T-cell (primary cell): ENCODE data around the gene ZNF678. TPM values are rescaled to one million over a fixed set of nuclear protein-coding genes. Genes with fewer than 3 reads are reported as not detected.

Experiments used
- ATAC-seq, 4 experiments: fragments of 200-7000 bp in 3 of 4; fragments of 150-1000 bp in 1 of 4; cut with Tn5 transposase; replicated peaks in 1 of 4; 1 replicate in 3 of 4; 2 replicates in 1 of 4; pipeline ENCODE4 v1.10.0; 2021; ENCODE audit warnings: moderate library complexity in 3 of 4, mild to moderate bottlenecking in 2 of 4, moderate number of reproducible peaks in 1 of 4
- CTCF ChIA-PET, 2 donors: fragments of 300-600 bp; sonication (Branson Sonifier 250); formaldehyde crosslinking; loops; one replicate each; lab custom pipeline; 2022; ENCODE audit warnings: antibody characterized with exemption in 2 of 2; lab: Charles Lee
- POLR2A ChIA-PET, 2 donors: fragments of 300-600 bp; sonication (Branson Sonifier 250); formaldehyde crosslinking; loops; one replicate each; lab custom pipeline; 2022; ENCODE audit warnings: antibody characterized with exemption in 2 of 2; lab: Charles Lee
- DNase-seq, 35 experiments: peaks; one replicate each; pipeline versions ENCODE4 v3.0.0 to v3.0.0-alpha.2; 2013 to 2023
- H3K27ac ChIP-seq: one replicate; pipeline ENCODE4 v1.5.1; 2013; ENCODE audit warnings: low read length
- H3K27me3 ChIP-seq, 2 experiments: replicated peaks in 1 of 2; 1 replicate in 1 of 2; 2 replicates in 1 of 2; pipeline versions ENCODE4 v1.6.1 to v1.7.0; 2013; ENCODE audit warnings: low read length in 1 of 2, mixed read lengths in 1 of 2; ENCODE audit not compliant: control insufficient read depth in 2 of 2, insufficient read depth in 2 of 2; ENCODE audit errors: extremely low read depth in 1 of 2
- H3K36me3 ChIP-seq, 2 donors: 1 replicate in 1 of 2; 2 replicates in 1 of 2; pipeline versions ENCODE4 v1.6.1 to v1.7.0; 2013; ENCODE audit warnings: low read length in 1 of 2; ENCODE audit not compliant: control insufficient read depth in 2 of 2, insufficient read depth in 1 of 2; ENCODE audit errors: extremely low read depth in 1 of 2
- H3K4me1 ChIP-seq, 2 experiments: 1 replicate in 1 of 2; 2 replicates in 1 of 2; pipeline versions ENCODE4 v1.6.1 to v1.7.0; 2013; ENCODE audit warnings: low read length in 2 of 2, mixed read lengths in 1 of 2; ENCODE audit not compliant: insufficient read depth in 2 of 2, control insufficient read depth in 1 of 2; ENCODE audit errors: extremely low read depth in 1 of 2
- H3K4me3 ChIP-seq, 2 donors: 1 replicate in 1 of 2; 2 replicates in 1 of 2; pipeline versions ENCODE4 v1.5.1 to v1.7.0; 2013; ENCODE audit warnings: mild to moderate bottlenecking in 2 of 2, low read length in 1 of 2, moderate library complexity in 1 of 2; ENCODE audit not compliant: control insufficient read depth in 1 of 2; ENCODE audit errors: extremely low read depth in 1 of 2
- H3K9me3 ChIP-seq: 2 replicates; pipeline ENCODE4 v1.7.0; 2013
- H3K27ac Mint-ChIP-seq, 2 donors: one replicate each; pipeline ENCODE4 v1.8.0; 2020 to 2021; ENCODE audit warnings: mild to moderate bottlenecking in 2 of 2, mixed read lengths in 2 of 2
- H3K27me3 Mint-ChIP-seq, 2 donors: one replicate each; pipeline ENCODE4 v1.8.0; 2021 to 2022; ENCODE audit warnings: mixed read lengths in 2 of 2
- H3K36me3 Mint-ChIP-seq: one replicate; pipeline ENCODE4 v1.8.0; 2021; ENCODE audit warnings: mixed read lengths
- H3K4me1 Mint-ChIP-seq, 3 donors: one replicate each; pipeline ENCODE4 v1.8.0; 2020 to 2022; ENCODE audit warnings: mixed read lengths in 3 of 3, mild to moderate bottlenecking in 1 of 3
- H3K4me3 Mint-ChIP-seq, 3 donors: one replicate each; pipeline ENCODE4 v1.8.0; 2020 to 2022; ENCODE audit warnings: mild to moderate bottlenecking in 3 of 3, mixed read lengths in 3 of 3, moderate library complexity in 3 of 3
- H3K9me3 Mint-ChIP-seq, 3 donors: one replicate each; pipeline ENCODE4 v1.8.0; 2020 to 2022; ENCODE audit warnings: mixed read lengths in 3 of 3
- WGBS: methylation state at CpG from one replicate; pipeline ENCODE4 v1.1.5; 2013; ENCODE audit warnings: missing lambda C conversion rate; ENCODE audit not compliant: insufficient coverage; 5-methylcytosine and 5-hydroxymethylcytosine counted together
- total RNA-seq, 35 experiments: library from RNA in 6 of 35; stranded (reverse) in 6 of 35; fragments of 120-200 nt in 1 of 35; gene quantifications; one replicate each; pipeline versions ENCODE4 v1.2.1 to v1.2.4 and lab custom pipeline; 2013 to 2026

ZNF678 gene
- total RNA-seq, 5 donors from 2014 or later (not counting 1 experiment from before 2014, with no cell fraction given) = 7.2 to 8.8 (median 7.4) TPM

DNA sequence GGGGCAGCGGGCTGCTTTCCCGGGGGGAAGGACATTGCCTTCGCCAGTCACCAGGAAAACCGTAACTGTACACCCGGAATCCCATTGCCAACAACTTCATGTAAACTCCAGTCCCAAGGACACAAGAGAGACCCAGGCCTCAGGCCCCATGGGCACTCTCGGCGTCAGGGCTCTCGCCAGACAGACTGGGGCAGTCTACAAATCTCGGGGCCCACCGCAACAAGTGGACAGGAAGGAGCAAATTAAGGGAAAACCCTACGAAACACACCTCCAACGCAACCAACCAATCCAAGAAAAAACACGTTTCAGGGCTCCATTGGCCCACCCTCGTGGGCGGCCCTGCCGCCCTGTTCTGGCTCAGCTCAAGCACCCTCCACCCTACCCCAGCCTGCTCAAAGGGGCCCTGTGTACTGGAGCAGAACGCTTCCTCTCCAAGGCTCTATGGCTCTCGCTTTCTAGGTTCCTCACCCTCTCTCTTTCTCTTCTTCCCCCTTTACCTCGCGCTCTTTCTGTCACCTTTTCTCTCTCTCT lies 4.6 kb upstream of the ZNF678 start:
- Histone ChIP-seq H3K4me1 (peaks cover 0 to 11% of the 10 kb centered on the region in 2 experiments), H3K36me3 (no peaks in the 10 kb centered on the region), H3K27ac (no peak overlapping the region), H3K9me3 (no peaks in the 10 kb centered on the region), H3K4me3 (no peak overlapping the region), H3K27me3 (peaks cover 0 to 43% of the 10 kb centered on the region in 2 experiments)
- CTCF ChIA-PET = no interaction called here
- Mint-ChIP-seq H3K36me3 (no peaks in the 10 kb centered on the region), H3K9me3 (peaks cover 0 to 9% (median 0%) of the 10 kb centered on the region in 3 donors), H3K27ac (no peak overlapping the region), H3K4me3 (peak overlapping the region in 1 of 3 donors; percentile 19), H3K27me3 (peaks cover 31 to 32% of the 10 kb centered on the region in 2 donors), H3K4me1 (peaks cover 10 to 20% (median 12%) of the 10 kb centered on the region in 3 donors)
- no peak for ATAC-seq
- POLR2A ChIA-PET = interaction anchor here in 1 of 2 donors (0.7 kb wide), 1 partner anchor 348 kb away, joined by 7 read pairs; no protein-coding TSS in a partner anchor
- DNase-seq = no peak
- 46% methylated on average over 13 of the region's 20 CpGs for WGBS

- POLR2A ChIA-PET = interaction anchor here in 1 of 2 donors (0.7 kb wide), 1 partner anchor 348 kb away, joined by 7 read pairs; no protein-coding TSS in a partner anchor
These were observed 3.9 kb upstream of the ZNF678 start for GRCh38 chr1:227559499-227559898.

DNA sequence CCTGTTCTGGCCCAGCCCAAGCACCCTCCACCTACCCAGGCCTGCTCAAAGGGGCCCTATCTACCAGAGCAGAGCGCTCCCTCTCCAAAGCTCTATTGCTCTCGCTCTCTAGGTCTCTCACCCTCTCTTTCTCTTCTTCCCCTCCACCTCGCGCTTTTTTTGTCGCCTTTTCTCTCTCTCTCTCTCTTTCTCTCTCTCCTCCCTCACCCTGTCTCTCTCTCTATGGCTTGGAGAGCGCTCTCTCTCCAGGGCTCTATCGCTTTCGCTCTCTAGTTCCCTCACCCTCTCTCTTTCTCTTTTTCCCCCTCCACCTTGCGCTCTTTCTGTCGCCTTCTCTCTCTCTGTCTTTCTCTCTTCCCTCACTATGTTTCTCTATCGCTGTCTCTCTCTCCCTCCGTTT lies 3.4 kb upstream of the ZNF678 start:
- 59% methylated on average over 8 of the region's 12 CpGs for WGBS
- Histone ChIP-seq H3K9me3 (no peaks in the 10 kb centered on the region), H3K27ac (no peak overlapping the region), H3K36me3 (no peaks in the 10 kb centered on the region), H3K4me3 (no peak overlapping the region), H3K27me3 (peaks cover 0 to 43% of the 10 kb centered on the region in 2 experiments), H3K4me1 (peaks cover 6 to 19% of the 10 kb centered on the region in 2 experiments)
- DNase-seq (no peak), ATAC-seq (no peak)
- H3K27ac Mint-ChIP-seq = no peak overlapping the region
- H3K27me3 Mint-ChIP-seq = peaks cover 31 to 32% of the 10 kb centered on the region in 2 donors
- CTCF ChIA-PET = interaction anchor here in 1 of 2 donors (0.6 kb wide), 1 partner anchor 21 kb away, joined by 3 read pairs; no protein-coding TSS in a partner anchor
- H3K4me1 Mint-ChIP-seq = peaks cover 19 to 29% (median 21%) of the 10 kb centered on the region in 3 donors
- H3K4me3 Mint-ChIP-seq = peak overlapping the region in 1 of 3 donors; percentile 48
- H3K9me3 Mint-ChIP-seq = no peaks in the 10 kb centered on the region
- POLR2A ChIA-PET = interaction anchor here in 1 of 2 donors (0.6 kb wide), 1 partner anchor 1977 kb away, joined by 3 read pairs; no protein-coding TSS in a partner anchor
- H3K36me3 Mint-ChIP-seq = no peaks in the 10 kb centered on the region

More at GRCh38 chr1:227559499-227559898, 3.9 kb upstream of the ZNF678 start:
- Mint-ChIP-seq H3K9me3 (peaks cover 0 to 3% (median 0%) of the 10 kb centered on the region in 3 donors), H3K27me3 (peaks cover 31 to 32% of the 10 kb centered on the region in 2 donors), H3K27ac (no peak overlapping the region), H3K4me3 (peak overlapping the region in 1 of 3 donors; percentile 48), H3K4me1 (peaks cover 17 to 27% (median 19%) of the 10 kb centered on the region in 3 donors), H3K36me3 (no peaks in the 10 kb centered on the region)
- ATAC-seq = no peak
- Histone ChIP-seq H3K9me3 (no peaks in the 10 kb centered on the region), H3K4me3 (no peak overlapping the region), H3K27ac (no peak overlapping the region), H3K27me3 (peaks cover 0 to 43% of the 10 kb centered on the region in 2 experiments), H3K36me3 (no peaks in the 10 kb centered on the region), H3K4me1 (peaks cover 6 to 15% of the 10 kb centered on the region in 2 experiments)
- WGBS = 41% methylated on average over 23 of the region's 27 CpGs
- no peak for DNase-seq
- CTCF ChIA-PET = interaction anchor here in 1 of 2 donors (0.6 kb wide), 1 partner anchor 20 kb away, joined by 3 read pairs; no protein-coding TSS in a partner anchor

GRCh38 chr1:227560393-227561173 lies 2.8 kb upstream of the ZNF678 start:
- peaks cover 0 to 43% of the 10 kb centered on the region in 2 experiments for H3K27me3 ChIP-seq
- H3K36me3 ChIP-seq = no peaks in the 10 kb centered on the region
- CTCF ChIA-PET = interaction anchor here in 1 of 2 donors (0.6 kb wide), 1 partner anchor 21 kb away, joined by 3 read pairs; no protein-coding TSS in a partner anchor
- Mint-ChIP-seq H3K27me3 (peaks cover 31 to 32% of the 10 kb centered on the region in 2 donors), H3K36me3 (no peaks in the 10 kb centered on the region), H3K9me3 (no peaks in the 10 kb centered on the region), H3K4me1 (peaks cover 19 to 29% (median 21%) of the 10 kb centered on the region in 3 donors), H3K4me3 (peak overlapping the region in 1 of 3 donors; percentile 48), H3K27ac (no peak overlapping the region)
- H3K4me3 ChIP-seq = peak overlapping the region in 1 of 2 donors; percentile 23
- POLR2A ChIA-PET = interaction anchor here in 1 of 2 donors (0.6 kb wide), 1 partner anchor 1976 kb away, joined by 3 read pairs; no protein-coding TSS in a partner anchor
- no peaks in the 10 kb centered on the region for H3K9me3 ChIP-seq
- DNase-seq (no peak), ATAC-seq (no peak)
- no peak overlapping the region for H3K27ac ChIP-seq
- WGBS = 40% methylated on average over 51 of the region's 57 CpGs
- peaks cover 6 to 23% of the 10 kb centered on the region in 2 experiments for H3K4me1 ChIP-seq

DNA sequence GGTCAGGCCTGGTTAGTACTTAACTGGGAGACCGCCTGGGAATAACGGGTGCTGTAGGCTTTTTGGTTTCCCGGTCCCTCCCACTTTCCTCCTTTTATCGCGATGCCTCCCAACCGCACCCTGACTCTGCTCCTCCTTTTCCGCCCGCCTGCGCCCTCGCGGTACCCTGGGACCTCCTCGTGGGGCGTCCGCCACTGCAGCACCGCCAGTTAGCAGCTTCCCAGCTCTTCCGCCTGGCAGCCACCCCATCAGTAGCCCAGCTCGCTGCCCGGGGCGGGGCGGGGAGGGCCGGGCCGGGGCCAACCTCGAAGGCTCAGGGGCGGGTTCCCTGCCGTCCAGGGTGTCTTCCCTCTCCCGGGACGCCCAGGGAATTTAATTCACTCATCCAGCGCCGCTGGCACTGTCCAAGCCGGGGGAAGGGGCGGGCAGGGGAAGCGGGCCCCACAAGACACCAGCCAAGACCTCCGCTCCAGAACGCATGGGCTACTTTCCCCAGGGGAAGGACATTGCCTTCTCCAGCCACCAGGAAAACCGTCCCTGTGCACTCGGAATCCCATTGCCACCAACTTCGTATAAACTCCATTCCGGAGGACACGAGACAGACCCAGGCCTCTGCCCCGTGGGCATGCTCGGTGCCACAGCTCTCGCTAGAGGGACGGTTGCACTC lies 2.0 kb upstream of the ZNF678 start:
- Mint-ChIP-seq H3K4me3 (no peak overlapping the region), H3K27ac (no peak overlapping the region)

More for the DNA sequence above, 2.0 kb upstream of the ZNF678 start:
- Mint-ChIP-seq H3K36me3 (peaks cover 3% of the 10 kb centered on the region), H3K27me3 (peaks cover 31 to 32% of the 10 kb centered on the region in 2 donors), H3K4me1 (peaks cover 19 to 30% (median 25%) of the 10 kb centered on the region in 3 donors), H3K9me3 (no peaks in the 10 kb centered on the region)
- no peaks in the 10 kb centered on the region for H3K9me3 ChIP-seq
- WGBS = 79% methylated on average over 36 of the region's 43 CpGs
- H3K4me3 ChIP-seq = no peak overlapping the region
- ATAC-seq (no peak), DNase-seq (no peak)
- peaks cover 0 to 43% of the 10 kb centered on the region in 2 experiments for H3K27me3 ChIP-seq
- H3K4me1 ChIP-seq = peaks cover 6 to 28% of the 10 kb centered on the region in 2 experiments
- no peak overlapping the region for H3K27ac ChIP-seq
- ChIA-PET CTCF (no interaction called here), POLR2A (no interaction called here)
- H3K36me3 ChIP-seq = no peaks in the 10 kb centered on the region
